GM23338 (cell line): Measurements from ENCODE around the gene FHIP1B.

Source experiments
- CREB1 ChIP-seq: fragments of 250-450 bp; sonication (Bioruptor Pico); IDR thresholded peaks from 2 replicates; pipeline ENCODE4 v1.5.0; 2020; ENCODE audit warnings: low read depth, mild to moderate bottlenecking, moderate library complexity
- CTCF ChIP-seq, 2 experiments: fragments of 200-600 bp in 1 of 2; sonication (generic) in 1 of 2; conservative IDR thresholded peaks; 2 replicates each; pipeline versions ENCODE4 v1.5.1 to v1.6.1; 2016 to 2017; ENCODE audit warnings: antibody characterized with exemption in 2 of 2, low read depth in 2 of 2, mild to moderate bottlenecking in 2 of 2, moderate library complexity in 1 of 2
- ETS1 ChIP-seq: IDR thresholded peaks from 2 replicates; pipeline ENCODE4 v1.6.1; 2016; ENCODE audit warnings: antibody characterized with exemption
- EZH2 ChIP-seq: fragments of 200-600 bp; sonication (generic); IDR thresholded peaks from one replicate; pipeline ENCODE4 v1.8.0; 2017; ENCODE audit warnings: antibody characterized with exemption, mild to moderate bottlenecking, low read depth; ENCODE audit not compliant: unreplicated experiment
- EZH2phosphoT487 ChIP-seq: fragments of 200-600 bp; sonication (generic); IDR thresholded peaks from one replicate; pipeline ENCODE4 v1.8.1; 2018; ENCODE audit warnings: antibody characterized with exemption; ENCODE audit not compliant: unreplicated experiment
- JUNB ChIP-seq: IDR thresholded peaks from one replicate; pipeline ENCODE4 v1.6.1; 2016; ENCODE audit warnings: antibody characterized with exemption; ENCODE audit not compliant: unreplicated experiment
- NANOG ChIP-seq: IDR thresholded peaks from 2 replicates; pipeline ENCODE4 v1.6.1; 2016; ENCODE audit warnings: antibody characterized with exemption, borderline replicate concordance
- POLR2AphosphoS5 ChIP-seq: IDR thresholded peaks from 2 replicates; pipeline ENCODE4 v1.6.1; 2016; ENCODE audit warnings: antibody characterized with exemption, low read depth
- REST ChIP-seq: IDR thresholded peaks from one replicate; pipeline ENCODE4 v1.6.1; 2018; ENCODE audit warnings: antibody characterized with exemption; ENCODE audit not compliant: unreplicated experiment
- STAT1 ChIP-seq: IDR thresholded peaks from one replicate; pipeline ENCODE4 v1.6.1; 2016; ENCODE audit warnings: antibody characterized with exemption; ENCODE audit not compliant: unreplicated experiment
- ZNF114 ChIP-seq: fragments of 250-450 bp; sonication (Bioruptor Pico); IDR thresholded peaks from 2 replicates; pipeline ENCODE4 v1.5.0; 2020; ENCODE audit warnings: mild to moderate bottlenecking, moderate library complexity
- ZNF331 ChIP-seq: fragments of 250-450 bp; sonication (Bioruptor Pico); IDR thresholded peaks from 2 replicates; pipeline ENCODE4 v1.5.0; 2020; ENCODE audit warnings: low read depth, mild to moderate bottlenecking, moderate library complexity
- ZNF462 ChIP-seq: fragments of 250-450 bp; sonication (Bioruptor Pico); IDR thresholded peaks from 2 replicates; pipeline ENCODE4 v1.5.0; 2020; ENCODE audit warnings: mild to moderate bottlenecking, moderate library complexity

GRCh38 chr11:6194065-6194581 is 40.3 kb downstream of the FHIP1B start:
- TF ChIP-seq CTCF (conservative IDR thresholded peaks at IDR 0.05; ENCODE audit: low read depth in 2 of 2), result no peak
- TF ChIP-seq EZH2, result no peak
- TF ChIP-seq POLR2AphosphoS5, result no peak
- TF ChIP-seq REST, result no peak
- TF ChIP-seq EZH2phosphoT487, result no peak
- no peak for TF ChIP-seq ZNF331
- TF ChIP-seq NANOG, result no peak
- TF ChIP-seq JUNB, result no peak
- no peak for TF ChIP-seq STAT1
- TF ChIP-seq CREB1 (CRISPR knock-in tag), result no peak
- TF ChIP-seq ETS1, result no peak
- TF ChIP-seq ZNF462, result no peak
- TF ChIP-seq ZNF114 (CRISPR knock-in tag), result no peak
